Measurements from ENCODE around the gene SLC44A1. TPM values are rescaled to one million over a fixed set of nuclear protein-coding genes. Genes with fewer than 3 reads are reported as not detected.

Gene SLC44A1
- total and polyA plus RNA-seq, 10 of the 15 experiments (the other 5 are each of a cell fraction or from before 2014, with no cell fraction given) = 2.4 to 21.2 (median 12.4) TPM

GRCh38 chr9:105244003-105244733 is at the start of gene SLC44A1 (continued):
- TF ChIP-seq JUND (IDR thresholded peaks at IDR 0.05; ENCODE audit: low read depth, low read length) = no peak
- no peak for TF ChIP-seq SREBF2 (IDR thresholded peaks at IDR 0.05; ENCODE audit: low read length)
- TF ChIP-seq TCF7 (IDR thresholded peaks at IDR 0.05; ENCODE audit: borderline replicate concordance) = no peak
- TF ChIP-seq EZH2 (IDR thresholded peaks at IDR 0.05; ENCODE audit: borderline replicate concordance, control insufficient read depth, low read depth, low read length) = no peak
- no peak for TF ChIP-seq BCL11A (IDR thresholded peaks at IDR 0.05; ENCODE audit: low read depth, low read length)
- TF ChIP-seq POU2F2 (IDR thresholded peaks at IDR 0.05; ENCODE audit: borderline replicate concordance, low read depth, low read length) = peak; percentile 66; the same call in 2 of the 3 replicates
- TF ChIP-seq RCOR1 (conservative IDR thresholded peaks at IDR 0.05; ENCODE audit: low read depth, low read length) = peak; percentile 83; the same call in 1 of the 2 replicates
- peak; percentile 85 for TF ChIP-seq RELA (IDR thresholded peaks at IDR 0.05; ENCODE audit: borderline replicate concordance, partially characterized antibody)
- no peak for TF ChIP-seq SUZ12 (IDR thresholded peaks at IDR 0.05; ENCODE audit: unreplicated experiment)
- TF ChIP-seq ATF3 (IDR thresholded peaks at IDR 0.05; ENCODE audit: borderline replicate concordance, extremely low read depth, low read depth, low read length) = no peak
- TF ChIP-seq NKRF (conservative IDR thresholded peaks at IDR 0.05) = peak; percentile 46; the same call in 1 of the 2 replicates
- TF ChIP-seq SIN3A (IDR thresholded peaks at IDR 0.05; ENCODE audit: low read depth, low read length) = peak; percentile 57; the same call in 1 of the 2 replicates
- peak; percentile 58; the same call in 1 of the 2 replicates for TF ChIP-seq BACH1 (IDR thresholded peaks at IDR 0.05; ENCODE audit: borderline replicate concordance)
- no peak for TF ChIP-seq PAX5 (IDR thresholded peaks at IDR 0.05; ENCODE audit: borderline replicate concordance, low read depth, low read length)
- 0 out of 2 replicates have a peak, but pooled peaks have one; percentile 42 for TF ChIP-seq RELB (IDR thresholded peaks at IDR 0.05; ENCODE audit: low read depth)
- peak; percentile 96; the same call in 1 of the 2 replicates for TF ChIP-seq RB1 (IDR thresholded peaks at IDR 0.05; ENCODE audit: borderline replicate concordance)
- TF ChIP-seq STAT3 (IDR thresholded peaks at IDR 0.05; ENCODE audit: low read depth, low read length) = no peak
- TF ChIP-seq NFIC (IDR thresholded peaks at IDR 0.05; ENCODE audit: low read depth, low read length) = no peak
- 0 out of 2 replicates have a peak, but pooled peaks have one; percentile 43 for TF ChIP-seq ESRRA (IDR thresholded peaks at IDR 0.05; ENCODE audit: low read length)
- no peak for TF ChIP-seq SKIL (IDR thresholded peaks at IDR 0.05; ENCODE audit: low read depth, poor library complexity, severe bottlenecking)
- TF ChIP-seq E2F4 (IDR thresholded peaks at IDR 0.05; ENCODE audit: low read depth, low read length) = no peak

Data from GM12878 (cell line).